Measurements from ENCODE around the gene PDXP. TPM values are rescaled to one million over a fixed set of nuclear protein-coding genes. Genes with fewer than 3 reads are reported as not detected.

PDXP gene
- total and polyA plus RNA-seq, 2 experiments from 2014 or later, result 15.0 to 55.6 TPM

DNA sequence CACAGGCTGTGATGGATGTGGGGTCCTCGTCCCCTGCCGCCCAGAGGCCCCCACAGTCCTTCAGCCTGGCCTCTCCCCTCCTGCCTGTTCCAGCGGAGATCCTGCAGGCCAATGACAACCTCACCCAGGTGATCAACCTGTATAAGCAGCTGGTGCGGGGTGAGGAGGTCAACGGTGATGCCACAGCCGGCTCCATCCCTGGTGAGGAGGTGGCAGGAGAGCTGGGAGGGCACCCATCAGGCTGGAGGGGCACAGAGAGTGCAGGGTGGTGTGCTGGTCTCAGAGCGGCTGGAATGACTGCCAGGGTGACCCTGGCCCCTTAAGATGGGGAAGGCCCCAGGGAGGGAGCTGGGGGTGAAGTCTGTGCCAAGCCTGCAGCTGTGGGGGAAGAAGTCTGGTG lies 33.6 kb upstream of the PDXP start:
- Mint-ChIP-seq H3K4me3 (no peak overlapping the region), H3K9me3 (no peaks in the 10 kb centered on the region; the same call in 1 of the 3 replicates), H3K27ac (no peak overlapping the region), H3K36me3 (ENCODE audit: low read depth) (peaks cover 15% of the 10 kb centered on the region), H3K4me1 (peaks cover 2% of the 10 kb centered on the region), H3K27me3 (ENCODE audit: insufficient read depth, low read depth, poor library complexity) (peaks cover 4% of the 10 kb centered on the region)
- no peaks in the 10 kb centered on the region for H3K79me2 ChIP-seq (replicated peaks; ENCODE audit: insufficient read depth)
- no peaks in the 10 kb centered on the region; the same call in 1 of the 2 replicates for H3K36me3 ChIP-seq (ENCODE audit: insufficient read depth)
- DNase-seq (ENCODE audit: low spot score) (no peak), ATAC-seq (no peak)
- no peaks in the 10 kb centered on the region for H3K4me1 ChIP-seq (ENCODE audit: insufficient read depth)
- no peak overlapping the region for H3K27ac ChIP-seq (ENCODE audit: low read depth)
- no peak overlapping the region for H3K4me2 ChIP-seq
- no peak for TF ChIP-seq CREB1 (CRISPR knock-in tag; IDR thresholded peaks at IDR 0.05; ENCODE audit: low read depth)
- TF ChIP-seq, protein P1, sequence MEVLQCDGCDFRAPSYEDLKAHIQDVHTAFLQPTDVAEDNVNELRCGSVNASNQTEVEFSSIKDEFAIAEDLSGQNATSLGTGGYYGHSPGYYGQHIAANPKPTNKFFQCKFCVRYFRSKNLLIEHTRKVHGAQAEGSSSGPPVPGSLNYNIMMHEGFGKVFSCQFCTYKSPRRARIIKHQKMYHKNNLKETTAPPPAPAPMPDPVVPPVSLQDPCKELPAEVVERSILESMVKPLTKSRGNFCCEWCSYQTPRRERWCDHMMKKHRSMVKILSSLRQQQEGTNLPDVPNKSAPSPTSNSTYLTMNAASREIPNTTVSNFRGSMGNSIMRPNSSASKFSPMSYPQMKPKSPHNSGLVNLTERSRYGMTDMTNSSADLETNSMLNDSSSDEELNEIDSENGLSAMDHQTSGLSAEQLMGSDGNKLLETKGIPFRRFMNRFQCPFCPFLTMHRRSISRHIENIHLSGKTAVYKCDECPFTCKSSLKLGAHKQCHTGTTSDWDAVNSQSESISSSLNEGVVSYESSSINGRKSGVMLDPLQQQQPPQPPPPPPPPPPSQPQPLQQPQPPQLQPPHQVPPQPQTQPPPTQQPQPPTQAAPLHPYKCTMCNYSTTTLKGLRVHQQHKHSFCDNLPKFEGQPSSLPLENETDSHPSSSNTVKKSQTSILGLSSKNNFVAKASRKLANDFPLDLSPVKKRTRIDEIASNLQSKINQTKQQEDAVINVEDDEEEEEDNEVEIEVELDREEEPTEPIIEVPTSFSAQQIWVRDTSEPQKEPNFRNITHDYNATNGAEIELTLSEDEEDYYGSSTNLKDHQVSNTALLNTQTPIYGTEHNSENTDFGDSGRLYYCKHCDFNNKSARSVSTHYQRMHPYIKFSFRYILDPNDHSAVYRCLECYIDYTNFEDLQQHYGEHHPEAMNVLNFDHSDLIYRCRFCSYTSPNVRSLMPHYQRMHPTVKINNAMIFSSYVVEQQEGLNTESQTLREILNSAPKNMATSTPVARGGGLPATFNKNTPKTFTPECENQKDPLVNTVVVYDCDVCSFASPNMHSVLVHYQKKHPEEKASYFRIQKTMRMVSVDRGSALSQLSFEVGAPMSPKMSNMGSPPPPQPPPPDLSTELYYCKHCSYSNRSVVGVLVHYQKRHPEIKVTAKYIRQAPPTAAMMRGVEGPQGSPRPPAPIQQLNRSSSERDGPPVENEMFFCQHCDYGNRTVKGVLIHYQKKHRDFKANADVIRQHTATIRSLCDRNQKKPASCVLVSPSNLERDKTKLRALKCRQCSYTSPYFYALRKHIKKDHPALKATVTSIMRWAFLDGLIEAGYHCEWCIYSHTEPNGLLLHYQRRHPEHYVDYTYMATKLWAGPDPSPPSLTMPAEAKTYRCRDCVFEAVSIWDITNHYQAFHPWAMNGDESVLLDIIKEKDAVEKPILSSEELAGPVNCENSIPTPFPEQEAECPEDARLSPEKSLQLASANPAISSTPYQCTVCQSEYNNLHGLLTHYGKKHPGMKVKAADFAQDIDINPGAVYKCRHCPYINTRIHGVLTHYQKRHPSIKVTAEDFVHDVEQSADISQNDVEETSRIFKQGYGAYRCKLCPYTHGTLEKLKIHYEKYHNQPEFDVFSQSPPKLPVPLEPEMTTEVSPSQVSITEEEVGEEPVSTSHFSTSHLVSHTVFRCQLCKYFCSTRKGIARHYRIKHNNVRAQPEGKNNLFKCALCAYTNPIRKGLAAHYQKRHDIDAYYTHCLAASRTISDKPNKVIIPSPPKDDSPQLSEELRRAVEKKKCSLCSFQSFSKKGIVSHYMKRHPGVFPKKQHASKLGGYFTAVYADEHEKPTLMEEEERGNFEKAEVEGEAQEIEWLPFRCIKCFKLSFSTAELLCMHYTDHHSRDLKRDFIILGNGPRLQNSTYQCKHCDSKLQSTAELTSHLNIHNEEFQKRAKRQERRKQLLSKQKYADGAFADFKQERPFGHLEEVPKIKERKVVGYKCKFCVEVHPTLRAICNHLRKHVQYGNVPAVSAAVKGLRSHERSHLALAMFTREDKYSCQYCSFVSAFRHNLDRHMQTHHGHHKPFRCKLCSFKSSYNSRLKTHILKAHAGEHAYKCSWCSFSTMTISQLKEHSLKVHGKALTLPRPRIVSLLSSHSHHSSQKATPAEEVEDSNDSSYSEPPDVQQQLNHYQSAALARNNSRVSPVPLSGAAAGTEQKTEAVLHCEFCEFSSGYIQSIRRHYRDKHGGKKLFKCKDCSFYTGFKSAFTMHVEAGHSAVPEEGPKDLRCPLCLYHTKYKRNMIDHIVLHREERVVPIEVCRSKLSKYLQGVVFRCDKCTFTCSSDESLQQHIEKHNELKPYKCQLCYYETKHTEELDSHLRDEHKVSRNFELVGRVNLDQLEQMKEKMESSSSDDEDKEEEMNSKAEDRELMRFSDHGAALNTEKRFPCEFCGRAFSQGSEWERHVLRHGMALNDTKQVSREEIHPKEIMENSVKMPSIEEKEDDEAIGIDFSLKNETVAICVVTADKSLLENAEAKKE (CRISPR knock-in tag; IDR thresholded peaks at IDR 0.05), result no peak
- TF ChIP-seq, protein P2, sequence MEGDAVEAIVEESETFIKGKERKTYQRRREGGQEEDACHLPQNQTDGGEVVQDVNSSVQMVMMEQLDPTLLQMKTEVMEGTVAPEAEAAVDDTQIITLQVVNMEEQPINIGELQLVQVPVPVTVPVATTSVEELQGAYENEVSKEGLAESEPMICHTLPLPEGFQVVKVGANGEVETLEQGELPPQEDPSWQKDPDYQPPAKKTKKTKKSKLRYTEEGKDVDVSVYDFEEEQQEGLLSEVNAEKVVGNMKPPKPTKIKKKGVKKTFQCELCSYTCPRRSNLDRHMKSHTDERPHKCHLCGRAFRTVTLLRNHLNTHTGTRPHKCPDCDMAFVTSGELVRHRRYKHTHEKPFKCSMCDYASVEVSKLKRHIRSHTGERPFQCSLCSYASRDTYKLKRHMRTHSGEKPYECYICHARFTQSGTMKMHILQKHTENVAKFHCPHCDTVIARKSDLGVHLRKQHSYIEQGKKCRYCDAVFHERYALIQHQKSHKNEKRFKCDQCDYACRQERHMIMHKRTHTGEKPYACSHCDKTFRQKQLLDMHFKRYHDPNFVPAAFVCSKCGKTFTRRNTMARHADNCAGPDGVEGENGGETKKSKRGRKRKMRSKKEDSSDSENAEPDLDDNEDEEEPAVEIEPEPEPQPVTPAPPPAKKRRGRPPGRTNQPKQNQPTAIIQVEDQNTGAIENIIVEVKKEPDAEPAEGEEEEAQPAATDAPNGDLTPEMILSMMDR (conservative IDR thresholded peaks at IDR 0.05; ENCODE audit: low read depth in 2 of 2), result no peak
- TF ChIP-seq, protein P3, sequence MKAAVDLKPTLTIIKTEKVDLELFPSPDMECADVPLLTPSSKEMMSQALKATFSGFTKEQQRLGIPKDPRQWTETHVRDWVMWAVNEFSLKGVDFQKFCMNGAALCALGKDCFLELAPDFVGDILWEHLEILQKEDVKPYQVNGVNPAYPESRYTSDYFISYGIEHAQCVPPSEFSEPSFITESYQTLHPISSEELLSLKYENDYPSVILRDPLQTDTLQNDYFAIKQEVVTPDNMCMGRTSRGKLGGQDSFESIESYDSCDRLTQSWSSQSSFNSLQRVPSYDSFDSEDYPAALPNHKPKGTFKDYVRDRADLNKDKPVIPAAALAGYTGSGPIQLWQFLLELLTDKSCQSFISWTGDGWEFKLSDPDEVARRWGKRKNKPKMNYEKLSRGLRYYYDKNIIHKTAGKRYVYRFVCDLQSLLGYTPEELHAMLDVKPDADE (IDR thresholded peaks at IDR 0.05), result no peak
- no peaks in the 10 kb centered on the region for H4K20me1 ChIP-seq (replicated peaks; ENCODE audit: insufficient read depth)
- H3F3A ChIP-seq (replicated peaks; ENCODE audit: low read depth), result peaks cover 11% of the 10 kb centered on the region; the same call in 1 of the 2 replicates
- no peaks in the 10 kb centered on the region for H3K27me3 ChIP-seq (ENCODE audit: insufficient read depth)
- H3K9me2 ChIP-seq (ENCODE audit: insufficient read depth), result no peaks in the 10 kb centered on the region
- no peak overlapping the region for H3K4me3 ChIP-seq
- no peak overlapping the region for H2AFZ ChIP-seq

All from GM23338 (cell line).